Activated T-cell treated with anti-CD3 and anti-CD28 coated beads, Interleukin-2, amount 50 U/mL, for 24 hours (primary cell): ENCODE measurements around the gene REEP1.
"Not testable (repeated sequence)": the region's sequence is repeated elsewhere in the genome, so short reads cannot be mapped to it uniquely, and the experiment has no call there.

Experiments used
- DNase-seq: peaks from one replicate; pipeline ENCODE4 v3.0.0-alpha.2; 2020
- H3K27ac Mint-ChIP-seq: 2 replicates; pipeline ENCODE4 v1.8.0; 2020; ENCODE audit warnings: mild to moderate bottlenecking, mixed read lengths
- H3K27me3 Mint-ChIP-seq: 2 replicates; pipeline ENCODE4 v1.8.0; 2020; ENCODE audit warnings: mixed read lengths
- H3K36me3 Mint-ChIP-seq: 2 replicates; pipeline ENCODE4 v1.8.0; 2020; ENCODE audit warnings: low read depth, mixed read lengths
- H3K4me1 Mint-ChIP-seq: 2 replicates; pipeline ENCODE4 v1.8.0; 2020; ENCODE audit warnings: low read depth, mixed read lengths
- H3K4me3 Mint-ChIP-seq: 2 replicates; pipeline ENCODE4 v1.8.0; 2020; ENCODE audit warnings: mild to moderate bottlenecking, moderate library complexity, mixed read lengths
- H3K9me3 Mint-ChIP-seq: 2 replicates; pipeline ENCODE4 v1.8.0; 2020; ENCODE audit warnings: mixed read lengths

The REEP1 gene

DNA sequence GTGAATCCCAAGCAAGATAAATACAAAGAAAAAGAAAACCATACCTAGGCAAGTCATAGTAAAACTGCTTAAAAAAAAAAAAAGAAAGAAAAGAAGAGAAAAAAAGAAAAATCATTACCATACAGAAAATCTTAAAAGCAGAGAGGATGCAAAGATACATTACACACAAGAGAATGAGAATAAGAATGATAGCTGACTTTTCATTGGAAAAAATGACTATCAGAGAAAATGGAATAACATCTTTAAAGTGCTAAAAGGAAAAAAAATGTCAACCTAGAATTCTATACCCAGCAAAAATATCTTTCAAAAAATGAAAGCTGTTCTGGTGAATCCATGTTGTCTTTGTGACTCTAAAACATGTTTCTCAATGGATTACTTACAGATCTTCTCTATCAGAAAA, 66.2 kb downstream of the REEP1 start:
- H3K27me3 Mint-ChIP-seq = peaks cover 9% of the 10 kb centered on the region
- H3K4me3 Mint-ChIP-seq = no peak overlapping the region
- peaks cover 25% of the 10 kb centered on the region for H3K9me3 Mint-ChIP-seq
- DNase-seq = no peak
- H3K36me3 Mint-ChIP-seq = peaks cover 11% of the 10 kb centered on the region
- peaks cover 27% of the 10 kb centered on the region for H3K4me1 Mint-ChIP-seq
- no peak overlapping the region for H3K27ac Mint-ChIP-seq

DNA sequence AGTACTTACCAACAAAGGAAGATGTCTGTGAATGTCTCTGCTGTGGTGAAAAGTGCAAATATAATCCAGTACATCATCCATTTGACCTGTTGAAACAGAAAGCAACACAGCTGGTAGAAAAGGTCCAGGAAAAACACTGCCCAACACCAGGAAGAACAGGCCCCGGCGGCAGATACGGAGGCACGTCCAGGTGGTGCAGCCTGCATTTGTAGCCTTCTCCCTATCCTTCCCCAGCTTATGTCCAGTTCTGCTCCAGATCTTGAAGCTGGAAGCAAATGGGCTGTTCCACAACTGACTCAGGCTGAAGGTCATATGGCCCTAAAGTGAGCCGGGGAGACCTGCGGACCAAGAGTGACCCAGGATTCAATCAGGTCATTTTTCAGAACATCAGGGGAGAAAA, 73.5 kb downstream of the REEP1 start:
- Mint-ChIP-seq H3K27me3 (peaks cover 9% of the 10 kb centered on the region), H3K36me3 (no peaks in the 10 kb centered on the region), H3K9me3 (no peaks in the 10 kb centered on the region), H3K27ac (no peak overlapping the region), H3K4me3 (no peak overlapping the region), H3K4me1 (no peaks in the 10 kb centered on the region)
- no peak for DNase-seq

DNA sequence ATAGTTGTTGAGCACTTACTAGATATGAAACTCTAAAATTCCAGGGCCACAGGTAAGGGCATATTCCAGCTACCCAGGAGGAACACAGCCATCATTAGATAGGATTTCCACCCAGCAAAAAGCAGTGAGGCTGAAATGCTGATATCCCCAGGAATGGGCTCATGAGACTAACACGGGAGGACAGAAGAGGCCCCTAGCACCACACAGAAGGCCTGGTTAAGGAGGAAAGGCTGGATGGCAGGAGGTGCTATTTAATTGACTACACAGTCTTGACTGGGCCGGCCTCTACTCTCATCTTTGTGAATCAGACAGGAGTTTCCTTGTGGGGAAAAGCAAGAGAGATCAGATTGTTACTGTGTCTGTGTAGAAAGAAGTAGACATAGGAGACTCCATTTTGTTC, 76.4 kb downstream of the REEP1 start:
- no peaks in the 10 kb centered on the region for H3K4me1 Mint-ChIP-seq
- H3K9me3 Mint-ChIP-seq = no peaks in the 10 kb centered on the region
- no peaks in the 10 kb centered on the region for H3K36me3 Mint-ChIP-seq
- H3K27me3 Mint-ChIP-seq = no peaks in the 10 kb centered on the region
- H3K4me3 Mint-ChIP-seq = no peak overlapping the region
- H3K27ac Mint-ChIP-seq = no peak overlapping the region
- DNase-seq = no peak

DNA sequence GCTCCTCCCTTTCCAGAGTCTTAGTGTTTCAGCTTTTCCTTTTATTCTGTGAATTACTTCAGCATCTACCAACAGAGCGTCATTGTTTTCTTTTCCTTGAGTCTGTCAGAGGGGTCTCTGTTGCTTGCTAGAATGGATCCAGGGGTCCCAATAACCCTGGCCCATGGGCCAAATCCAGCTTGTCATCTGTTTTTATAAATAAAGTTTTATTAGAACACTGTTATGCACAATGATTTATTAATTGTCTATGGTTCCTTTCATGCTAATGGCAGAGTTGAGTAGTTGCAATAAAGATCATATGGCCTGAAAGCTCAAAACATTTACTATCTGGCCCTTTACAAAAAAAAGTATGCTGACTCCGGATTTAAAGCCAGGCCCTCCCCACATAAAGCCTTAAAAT, 79.3 kb downstream of the REEP1 start:
- Mint-ChIP-seq H3K4me3 (no peak overlapping the region), H3K36me3 (no peaks in the 10 kb centered on the region), H3K9me3 (no peaks in the 10 kb centered on the region), H3K27me3 (peaks cover 8% of the 10 kb centered on the region), H3K27ac (no peak overlapping the region), H3K4me1 (no peaks in the 10 kb centered on the region)
- no peak for DNase-seq

DNA sequence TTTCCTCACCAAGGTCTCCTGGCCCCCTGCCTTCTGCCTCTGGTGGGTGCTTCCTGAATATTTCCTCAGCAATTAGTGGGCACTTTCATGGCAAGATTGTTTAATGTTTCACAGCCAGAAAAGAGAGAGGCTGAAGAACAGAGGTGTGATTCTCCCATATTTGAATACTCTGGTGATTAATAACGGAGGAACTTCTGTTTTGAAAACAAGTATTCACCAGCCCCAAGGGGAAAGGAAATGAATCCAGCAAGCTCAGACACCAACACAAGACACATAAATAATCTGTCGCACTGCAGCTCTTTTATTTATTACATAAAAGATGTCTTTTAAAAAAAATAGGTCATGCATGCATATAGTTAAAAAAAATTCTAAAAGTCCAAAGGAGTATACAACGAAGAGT, 80.4 kb downstream of the REEP1 start:
- no peaks in the 10 kb centered on the region for H3K9me3 Mint-ChIP-seq

DNA sequence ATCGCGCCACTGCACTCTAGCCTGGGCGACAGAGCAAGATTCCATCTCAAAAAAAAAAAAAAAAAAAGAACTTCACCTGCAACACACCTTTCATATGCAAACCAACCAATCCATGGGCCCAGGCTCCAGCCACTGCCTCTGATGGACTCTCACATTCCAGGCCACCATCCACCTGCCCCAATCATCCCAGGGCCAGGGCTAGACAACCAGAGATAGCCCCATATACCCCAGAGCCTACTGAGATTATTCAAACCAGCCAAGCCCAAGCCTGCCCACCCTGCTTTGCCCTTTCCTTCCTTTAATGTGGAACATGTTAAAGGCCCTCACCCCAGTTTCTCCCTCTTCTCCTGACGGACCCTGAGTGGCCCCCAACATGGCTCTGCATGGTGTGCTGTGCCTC, 81.1 kb downstream of the REEP1 start:
- Mint-ChIP-seq H3K27me3 (peaks cover 10% of the 10 kb centered on the region), H3K9me3 (no peaks in the 10 kb centered on the region), H3K36me3 (no peaks in the 10 kb centered on the region), H3K27ac (no peak overlapping the region), H3K4me1 (no peaks in the 10 kb centered on the region), H3K4me3 (no peak overlapping the region)
- DNase-seq = no peak

More for the DNA sequence above, 80.4 kb downstream of the REEP1 start:
- Mint-ChIP-seq H3K4me3 (no peak overlapping the region), H3K36me3 (no peaks in the 10 kb centered on the region), H3K27me3 (peaks cover 10% of the 10 kb centered on the region), H3K4me1 (no peaks in the 10 kb centered on the region), H3K27ac (no peak overlapping the region)
- no peak for DNase-seq

DNA sequence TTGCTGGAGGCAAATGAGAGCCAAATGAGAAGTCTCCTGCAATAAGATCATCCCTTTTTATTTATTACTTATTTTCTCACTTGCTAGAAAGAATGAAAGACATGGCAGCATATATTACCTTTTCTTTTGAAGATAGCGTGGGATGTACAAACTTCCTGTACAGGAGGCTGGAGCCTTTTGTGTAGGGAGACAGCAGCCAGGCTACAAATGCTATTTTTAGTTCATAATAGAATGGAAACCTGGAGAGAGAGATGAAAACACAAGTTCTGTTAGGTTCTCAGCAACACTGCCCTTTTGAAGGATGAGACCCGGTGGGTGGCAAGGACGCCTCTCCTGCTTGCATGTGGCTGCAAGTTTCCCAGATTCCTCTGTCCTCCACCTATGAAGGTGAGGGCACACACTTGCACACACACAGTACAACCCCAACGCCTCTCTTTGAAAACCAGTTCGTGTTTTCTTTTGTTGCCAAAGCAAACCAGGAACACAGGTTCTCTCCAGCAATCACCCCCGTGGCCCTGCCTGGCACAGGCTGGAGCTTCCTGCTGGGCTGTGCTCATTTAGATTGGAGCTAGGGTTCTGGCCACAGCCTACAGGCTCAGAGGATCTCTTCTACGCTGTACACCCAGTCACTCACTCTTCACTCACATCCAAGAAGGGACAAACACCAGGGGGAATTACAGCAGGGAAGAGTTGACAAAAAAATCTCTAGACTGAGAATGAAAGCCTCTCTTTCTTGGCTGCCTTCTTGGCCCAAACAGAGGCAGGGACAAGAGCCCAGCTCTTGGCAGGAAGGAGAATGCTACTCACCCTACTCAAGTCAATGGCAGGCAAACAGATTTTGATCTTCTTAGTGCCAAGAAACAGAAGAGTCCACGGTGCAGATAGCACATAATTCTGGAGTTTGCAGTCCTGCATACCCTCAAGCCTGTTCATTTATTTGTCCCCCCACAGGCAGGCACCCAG, 82.6 kb downstream of the REEP1 start:
- H3K27ac Mint-ChIP-seq = no peak overlapping the region
- no peak for DNase-seq
- no peaks in the 10 kb centered on the region for H3K36me3 Mint-ChIP-seq
- no peaks in the 10 kb centered on the region for H3K9me3 Mint-ChIP-seq
- H3K4me3 Mint-ChIP-seq = no peak overlapping the region
- H3K4me1 Mint-ChIP-seq = no peaks in the 10 kb centered on the region
- peaks cover 14% of the 10 kb centered on the region for H3K27me3 Mint-ChIP-seq

DNA sequence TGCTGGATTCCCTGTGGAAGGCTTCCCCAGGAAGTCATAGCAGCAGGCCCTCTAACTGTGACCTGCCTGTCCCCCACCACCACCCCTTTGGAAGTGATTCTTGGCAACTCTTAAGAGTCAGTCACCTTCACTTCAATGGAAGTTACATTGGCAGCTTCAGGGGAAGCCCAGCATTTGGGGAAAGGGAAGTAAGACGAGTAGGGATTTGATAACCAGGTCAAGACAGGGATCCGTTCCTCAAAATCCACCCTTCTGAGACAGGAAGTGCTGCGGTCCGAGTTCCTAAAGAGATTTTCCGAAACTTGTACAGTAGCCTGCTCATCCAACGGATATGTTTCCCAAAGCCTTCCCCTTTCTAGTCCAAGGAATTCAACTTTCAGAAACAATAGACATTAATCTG, 84.0 kb downstream of the REEP1 start:
- Mint-ChIP-seq H3K36me3 (no peaks in the 10 kb centered on the region), H3K27ac (no peak overlapping the region), H3K9me3 (no peaks in the 10 kb centered on the region), H3K27me3 (peaks cover 14% of the 10 kb centered on the region), H3K4me1 (no peaks in the 10 kb centered on the region), H3K4me3 (no peak overlapping the region)
- no peak for DNase-seq

DNA sequence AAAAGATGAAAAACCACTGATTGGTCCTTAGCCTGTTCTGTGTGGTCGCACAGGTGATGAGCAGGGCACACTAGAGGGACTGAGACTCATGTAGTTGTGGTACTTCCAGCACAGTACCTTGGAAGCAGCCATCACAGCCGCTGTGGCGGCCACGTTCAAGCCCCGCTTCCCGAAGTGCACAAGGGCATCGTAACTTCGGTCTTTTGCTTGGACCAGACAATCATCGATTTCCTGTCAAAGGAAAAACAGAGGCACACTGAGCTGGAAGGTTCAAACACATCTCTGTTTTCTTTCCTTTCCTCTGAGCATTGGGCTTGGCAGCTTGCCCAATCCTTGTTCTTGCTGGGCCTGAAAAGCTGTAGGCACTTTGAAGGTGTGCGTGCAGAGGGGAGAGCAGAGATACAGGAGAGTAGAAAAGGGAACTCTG, 85.6 kb downstream of the REEP1 start:
- H3K27me3 Mint-ChIP-seq = peaks cover 14% of the 10 kb centered on the region
- no peaks in the 10 kb centered on the region for H3K4me1 Mint-ChIP-seq
- DNase-seq = no peak
- no peaks in the 10 kb centered on the region for H3K36me3 Mint-ChIP-seq
- H3K4me3 Mint-ChIP-seq = no peak overlapping the region
- no peaks in the 10 kb centered on the region for H3K9me3 Mint-ChIP-seq
- no peak overlapping the region for H3K27ac Mint-ChIP-seq

DNA sequence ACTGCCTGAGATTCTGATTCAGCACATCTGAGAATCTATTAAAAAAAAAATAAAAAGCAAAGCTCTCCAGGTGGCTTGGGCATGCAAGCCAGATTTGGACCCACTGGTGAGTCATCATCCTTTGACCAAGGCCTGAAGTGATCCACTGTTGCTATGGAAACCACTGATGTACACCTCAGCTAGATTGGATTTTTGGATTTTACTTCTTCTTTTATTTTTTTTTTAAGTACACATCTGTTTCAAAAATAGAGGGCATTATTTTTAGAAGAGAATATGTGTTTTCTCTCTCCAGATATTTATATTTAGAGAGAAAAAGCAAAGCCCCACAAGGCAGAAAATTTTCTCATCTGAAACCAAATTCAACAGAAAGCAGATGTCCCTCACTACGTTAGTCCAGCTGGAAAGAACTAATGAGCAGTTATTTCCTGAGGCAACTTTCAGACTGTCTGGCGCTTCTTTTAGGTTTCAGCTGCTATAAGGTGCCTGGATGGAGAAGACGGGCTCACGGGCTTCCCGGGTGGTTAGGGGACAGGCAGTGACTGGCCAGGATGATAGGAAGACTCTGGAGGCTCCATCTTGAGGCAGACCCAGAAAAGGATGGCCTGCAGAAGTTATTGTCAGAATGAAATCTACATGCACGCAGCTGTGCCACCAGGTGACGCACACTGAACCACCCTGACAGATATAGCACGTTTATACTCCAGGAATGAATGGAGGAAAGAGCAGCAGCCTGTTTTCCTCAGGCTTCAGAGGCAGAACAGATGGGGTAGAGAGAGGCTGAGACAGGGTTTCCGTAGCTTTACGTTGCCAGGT, 87.6 kb downstream of the REEP1 start:
- Mint-ChIP-seq H3K27me3 (peaks cover 14% of the 10 kb centered on the region), H3K36me3 (no peaks in the 10 kb centered on the region), H3K9me3 (no peaks in the 10 kb centered on the region), H3K4me1 (no peaks in the 10 kb centered on the region), H3K4me3 (no peak overlapping the region), H3K27ac (no peak overlapping the region)
- no peak for DNase-seq

DNA sequence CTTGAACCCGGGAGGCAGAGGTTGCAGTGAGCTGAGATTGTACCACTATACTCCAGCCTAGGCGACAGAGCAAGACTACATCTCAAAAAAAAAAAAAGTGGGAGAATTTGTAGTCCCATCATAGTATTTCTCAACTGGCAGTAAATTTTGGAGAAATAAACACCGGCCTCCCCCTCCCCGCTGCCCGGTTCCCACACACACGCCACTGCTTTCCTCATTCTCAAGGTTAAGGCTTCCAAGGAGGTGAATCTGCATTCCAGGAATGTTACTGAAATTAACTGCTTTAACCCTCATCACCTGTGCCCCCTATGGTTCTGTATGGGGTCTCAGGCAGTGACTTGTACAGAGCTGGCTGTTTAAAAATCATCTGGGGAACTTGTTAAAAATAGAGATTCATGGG, 88.2 kb downstream of the REEP1 start:
- no peaks in the 10 kb centered on the region for H3K36me3 Mint-ChIP-seq
- no peaks in the 10 kb centered on the region for H3K4me1 Mint-ChIP-seq
- no peak overlapping the region for H3K27ac Mint-ChIP-seq
- peaks cover 14% of the 10 kb centered on the region for H3K27me3 Mint-ChIP-seq
- DNase-seq = no peak
- no peak overlapping the region for H3K4me3 Mint-ChIP-seq
- H3K9me3 Mint-ChIP-seq = no peaks in the 10 kb centered on the region

DNA sequence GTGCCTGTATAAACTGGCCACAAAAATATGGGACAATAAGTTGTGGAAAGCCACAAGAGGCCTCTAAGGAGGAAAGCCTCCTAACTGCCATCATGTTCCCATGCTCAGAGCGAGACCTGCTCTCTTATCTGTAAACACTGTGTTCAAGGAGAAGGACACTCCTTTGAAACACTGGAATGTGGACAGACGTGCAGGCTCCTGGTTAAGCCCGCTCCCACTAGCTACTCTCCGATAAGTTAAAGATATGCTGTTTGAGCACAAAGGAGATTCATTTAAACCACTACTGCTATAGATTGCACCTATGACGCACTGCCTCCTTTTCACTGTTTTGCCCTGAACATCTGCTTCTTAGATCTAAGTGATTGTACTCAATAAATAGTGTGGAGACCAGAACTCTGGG, 92.2 kb downstream of the REEP1 start:
- not testable (repeated sequence) for H3K4me1 Mint-ChIP-seq, H3K27me3 Mint-ChIP-seq, H3K36me3 Mint-ChIP-seq, H3K27ac Mint-ChIP-seq, H3K4me3 Mint-ChIP-seq, DNase-seq, H3K9me3 Mint-ChIP-seq

DNA sequence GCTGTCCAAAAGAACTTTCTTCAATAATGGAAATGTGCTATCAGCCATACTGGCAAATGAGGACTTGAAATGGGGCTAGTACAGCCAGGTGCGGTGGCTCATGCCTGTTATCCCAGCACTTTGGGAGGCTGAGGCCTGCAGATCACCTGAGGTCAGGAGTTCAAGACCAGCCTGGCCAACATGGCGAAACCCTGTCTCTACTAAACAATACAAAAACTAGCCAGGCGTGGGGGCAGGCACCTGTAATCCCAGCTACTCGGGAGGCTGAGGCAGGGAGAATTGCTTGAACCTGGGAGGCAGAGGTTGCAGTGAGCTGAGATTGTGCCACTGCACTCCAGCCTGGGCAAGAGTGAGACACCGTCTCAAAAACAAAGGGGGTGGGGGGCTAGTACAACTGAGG, 92.6 kb downstream of the REEP1 start:
- not testable (repeated sequence) for H3K4me3 Mint-ChIP-seq, H3K9me3 Mint-ChIP-seq, H3K27me3 Mint-ChIP-seq, H3K4me1 Mint-ChIP-seq, DNase-seq, H3K36me3 Mint-ChIP-seq, H3K27ac Mint-ChIP-seq

DNA sequence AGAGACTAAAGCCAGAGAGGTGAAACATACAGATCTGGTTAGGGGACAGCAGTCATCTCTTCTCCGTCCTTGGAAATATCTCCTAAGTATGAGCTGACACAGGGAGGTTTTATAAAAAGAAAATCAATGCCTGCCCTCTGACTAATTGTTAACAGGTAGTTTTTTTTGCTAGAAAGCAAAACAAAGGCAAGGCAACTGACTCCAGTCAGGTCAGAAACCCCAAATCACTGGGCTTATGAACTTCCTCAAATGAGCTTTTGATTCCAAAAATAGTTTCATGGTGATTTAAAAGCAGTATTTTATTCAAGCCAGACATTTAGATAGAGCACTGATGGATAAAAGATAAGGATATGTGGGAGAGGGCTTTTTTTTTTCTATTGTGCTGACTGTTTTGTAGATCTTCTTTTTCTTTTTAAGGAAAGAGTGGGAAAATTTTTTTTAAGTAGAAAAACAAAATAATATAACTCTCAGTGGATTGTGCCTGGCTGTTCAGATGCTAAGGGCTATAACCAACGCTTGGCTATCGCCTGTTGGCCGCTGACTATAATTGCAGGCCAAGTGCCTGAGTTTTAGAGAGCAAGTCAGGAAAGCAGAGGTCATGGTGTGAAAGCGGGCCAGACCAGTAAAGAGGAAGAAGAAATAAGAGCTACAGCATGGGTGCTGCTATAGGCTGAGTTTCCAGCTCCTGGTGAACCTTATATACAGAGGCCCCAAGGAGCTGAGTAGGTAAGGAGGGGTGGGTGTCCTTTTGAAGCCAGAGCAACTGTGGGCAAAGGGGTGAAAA, 93.3 kb downstream of the REEP1 start:
- Mint-ChIP-seq H3K27ac (no peak overlapping the region), H3K36me3 (no peaks in the 10 kb centered on the region), H3K4me3 (no peak overlapping the region), H3K9me3 (no peaks in the 10 kb centered on the region), H3K27me3 (no peaks in the 10 kb centered on the region), H3K4me1 (peaks cover 2% of the 10 kb centered on the region)
- no peak for DNase-seq
